Epithelial cell of esophagus (primary cell): ENCODE results near the gene OMD.

ENCODE experiments used
- DNase-seq: peaks from one replicate; pipeline ENCODE4 v3.0.0; 2010; ENCODE audit warnings: low read depth
- H3K4me3 ChIP-seq: 2 replicates; pipeline ENCODE4 v1.5.1; 2011; ENCODE audit warnings: mild to moderate bottlenecking, low read length, control low read depth
- TF ChIP-seq, protein P1 (sequence below): IDR thresholded peaks from 2 replicates; pipeline ENCODE4 v1.5.1; 2011; ENCODE audit warnings: low read depth, mild to moderate bottlenecking, low read length, control low read depth, inconsistent platforms; ENCODE audit not compliant: insufficient read depth; ENCODE audit errors: missing control alignments

The OMD gene

DNA sequence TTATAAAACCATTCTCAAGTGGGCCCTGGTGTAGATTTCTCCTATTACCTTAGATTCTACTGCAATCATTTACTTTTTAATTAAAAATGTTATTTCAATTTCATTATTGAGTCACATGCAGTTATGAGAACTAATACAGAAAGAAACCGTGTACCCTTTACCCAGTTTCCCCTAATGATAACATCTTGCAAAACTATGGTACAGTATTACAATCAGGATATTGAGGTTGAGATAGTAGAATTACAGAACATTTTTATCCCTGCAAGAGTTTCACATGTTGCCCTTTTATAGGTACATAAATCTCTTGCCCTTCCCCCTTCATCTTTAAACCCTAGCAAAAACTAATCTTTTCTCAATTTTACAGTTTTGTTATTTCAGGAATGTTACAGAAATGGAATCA lies 11.0 kb upstream of the OMD start:
- DNase-seq: no peak
- TF ChIP-seq, protein P1, sequence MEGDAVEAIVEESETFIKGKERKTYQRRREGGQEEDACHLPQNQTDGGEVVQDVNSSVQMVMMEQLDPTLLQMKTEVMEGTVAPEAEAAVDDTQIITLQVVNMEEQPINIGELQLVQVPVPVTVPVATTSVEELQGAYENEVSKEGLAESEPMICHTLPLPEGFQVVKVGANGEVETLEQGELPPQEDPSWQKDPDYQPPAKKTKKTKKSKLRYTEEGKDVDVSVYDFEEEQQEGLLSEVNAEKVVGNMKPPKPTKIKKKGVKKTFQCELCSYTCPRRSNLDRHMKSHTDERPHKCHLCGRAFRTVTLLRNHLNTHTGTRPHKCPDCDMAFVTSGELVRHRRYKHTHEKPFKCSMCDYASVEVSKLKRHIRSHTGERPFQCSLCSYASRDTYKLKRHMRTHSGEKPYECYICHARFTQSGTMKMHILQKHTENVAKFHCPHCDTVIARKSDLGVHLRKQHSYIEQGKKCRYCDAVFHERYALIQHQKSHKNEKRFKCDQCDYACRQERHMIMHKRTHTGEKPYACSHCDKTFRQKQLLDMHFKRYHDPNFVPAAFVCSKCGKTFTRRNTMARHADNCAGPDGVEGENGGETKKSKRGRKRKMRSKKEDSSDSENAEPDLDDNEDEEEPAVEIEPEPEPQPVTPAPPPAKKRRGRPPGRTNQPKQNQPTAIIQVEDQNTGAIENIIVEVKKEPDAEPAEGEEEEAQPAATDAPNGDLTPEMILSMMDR: no peak
- H3K4me3 ChIP-seq: no peak overlapping the region

DNA sequence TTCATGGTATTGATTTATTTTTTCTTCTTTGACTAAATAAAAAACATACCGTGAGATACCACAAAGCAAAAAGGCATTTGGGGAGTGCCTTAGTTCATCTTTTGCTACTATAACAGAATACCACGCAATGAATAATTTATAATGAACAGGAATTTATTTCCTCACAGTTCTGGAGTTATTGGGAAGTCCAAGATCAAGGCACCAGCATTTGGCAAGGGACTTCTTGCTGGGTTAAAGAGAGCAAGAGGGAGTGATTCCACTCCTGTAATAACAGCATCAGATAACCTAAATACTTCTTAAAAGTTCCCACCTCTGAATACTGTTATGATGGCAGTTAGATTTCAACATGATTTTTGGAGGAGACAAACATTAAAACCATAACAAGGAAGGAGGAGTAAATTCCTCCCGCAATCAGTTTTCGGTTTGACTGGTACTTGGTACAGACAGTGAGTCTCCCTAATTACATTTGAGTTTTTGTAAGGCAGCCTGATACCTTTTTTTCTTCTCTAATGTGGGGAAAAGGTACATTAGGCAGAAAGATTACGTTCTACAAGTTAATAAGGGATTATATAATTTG lies 8.8 kb upstream of the OMD start:
- H3K4me3 ChIP-seq: no peak overlapping the region
- DNase-seq: no peak
- TF ChIP-seq, protein P1: no peak

DNA sequence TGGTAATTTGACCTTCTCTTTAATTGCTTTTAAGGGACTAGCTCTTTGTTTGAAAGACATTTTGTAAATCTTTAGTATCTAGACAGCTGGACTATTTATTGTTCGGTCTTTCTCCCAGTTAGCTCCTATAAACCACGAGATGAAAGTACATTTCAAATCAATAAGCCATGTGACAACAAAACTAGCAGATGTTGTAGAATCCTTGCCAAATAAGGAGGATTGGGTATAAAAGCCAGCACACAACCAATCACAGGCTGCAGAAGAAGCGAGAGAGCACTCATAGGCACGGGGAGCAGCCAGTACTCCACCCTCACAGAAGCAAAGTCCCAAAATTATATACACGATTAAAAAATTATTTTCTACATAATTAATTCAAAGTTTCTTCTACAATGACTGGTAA lies 8.1 kb upstream of the OMD start:
- TF ChIP-seq, protein P1: no peak
- no peak for DNase-seq
- no peak overlapping the region for H3K4me3 ChIP-seq

DNA sequence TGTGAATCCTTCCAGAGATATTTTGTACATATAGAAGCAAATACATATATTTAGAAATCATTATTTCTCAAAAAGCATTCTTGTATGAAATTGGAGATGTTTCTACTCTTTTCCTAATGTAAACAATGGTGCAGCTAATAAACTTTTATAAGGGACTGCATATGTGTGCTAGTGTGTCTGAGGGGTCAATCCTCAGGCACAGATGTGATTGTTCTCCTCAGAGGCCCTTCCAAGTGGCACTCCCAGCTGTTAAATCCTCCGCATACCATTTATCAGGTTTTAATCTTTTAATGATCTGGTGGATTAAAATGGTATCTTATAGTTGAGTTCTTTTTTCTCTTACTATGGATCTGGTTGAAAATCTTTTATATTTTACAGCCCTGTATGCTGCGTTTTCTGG lies 5.6 kb upstream of the OMD start:
- DNase-seq: no peak
- H3K4me3 ChIP-seq: no peak overlapping the region
- TF ChIP-seq, protein P1: no peak

DNA sequence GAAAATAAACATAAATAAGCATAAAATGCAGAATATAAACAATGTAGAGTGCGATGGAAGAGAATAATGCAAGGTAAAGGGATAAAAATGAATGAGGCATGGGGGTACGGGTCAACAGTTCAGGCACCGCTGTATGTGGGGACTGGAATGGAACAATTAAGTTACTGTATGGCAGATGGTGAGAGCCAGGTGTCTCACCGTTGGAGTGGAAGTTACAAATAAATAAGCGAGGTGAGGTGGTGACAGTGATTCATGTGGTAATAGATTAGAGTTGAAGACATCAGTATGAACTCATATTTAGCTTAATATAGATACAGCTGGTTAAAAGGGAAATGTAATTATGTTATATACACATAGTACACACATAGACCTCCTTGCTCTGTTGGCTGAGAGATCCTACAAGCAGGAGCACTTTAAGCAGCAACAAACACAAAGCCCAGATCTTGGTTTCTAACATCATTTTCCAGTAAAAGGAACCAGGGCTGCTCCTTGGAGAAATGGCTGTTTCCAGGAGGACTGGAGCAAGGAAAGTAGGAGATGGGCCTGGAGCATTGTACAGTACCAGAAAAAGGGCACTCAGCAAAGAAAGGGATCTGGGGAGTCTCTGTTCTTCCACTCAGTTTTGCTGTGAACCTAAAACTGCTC lies 2.4 kb upstream of the OMD start:
- TF ChIP-seq, protein P1: no peak
- DNase-seq: no peak
- no peak overlapping the region for H3K4me3 ChIP-seq

GRCh38 chr9:92425474-92425873 lies 1.2 kb upstream of the OMD start:
- H3K4me3 ChIP-seq: no peak overlapping the region
- TF ChIP-seq, protein P1: no peak
- DNase-seq: no peak

DNA sequence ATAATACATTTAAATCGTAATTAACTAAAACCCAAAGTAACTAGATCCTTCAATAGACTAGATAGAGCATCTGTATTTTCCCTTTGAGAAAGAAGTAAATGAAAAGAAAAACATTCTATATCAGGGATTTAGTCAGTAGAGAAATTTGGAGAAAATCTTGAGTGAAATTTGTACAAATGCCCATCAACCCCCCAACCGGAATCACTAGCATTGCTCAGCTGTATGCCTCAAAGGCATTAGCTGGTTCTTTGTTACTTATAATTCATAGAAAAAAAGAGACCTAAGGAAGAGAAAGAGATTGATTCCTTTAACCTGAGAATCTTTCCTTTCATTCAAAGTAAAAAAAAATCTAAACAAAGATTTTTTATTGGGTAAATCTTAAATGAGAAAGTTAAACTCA lies 659 bp downstream of the OMD start:
- no peak for DNase-seq
- TF ChIP-seq, protein P1: no peak
- H3K4me3 ChIP-seq: no peak overlapping the region
